GM18526 (cell line): ENCODE results near the gene MYH15.

Experiments used
- POLR2A ChIP-seq: IDR thresholded peaks from 3 replicates; pipeline ENCODE4 v1.6.1; 2011; ENCODE audit not compliant: insufficient read length; ENCODE audit errors: extremely low read depth

Gene MYH15

GRCh38 chr3:108491456-108491855 lies 18.9 kb downstream of the MYH15 start:
- TF ChIP-seq POLR2A: no peak

- no peak for TF ChIP-seq POLR2A
Measured at GRCh38 chr3:108489776-108490175, 20.6 kb downstream of the MYH15 start.

GRCh38 chr3:108488631-108489030 lies 21.8 kb downstream of the MYH15 start:
- no peak for TF ChIP-seq POLR2A

GRCh38 chr3:108487439-108487838 lies 23.0 kb downstream of the MYH15 start:
- TF ChIP-seq POLR2A: no peak

GRCh38 chr3:108486941-108487340 lies 23.5 kb downstream of the MYH15 start:
- no peak for TF ChIP-seq POLR2A

GRCh38 chr3:108486338-108486737 lies 24.1 kb downstream of the MYH15 start:
- no peak for TF ChIP-seq POLR2A

GRCh38 chr3:108485146-108485545 lies 25.2 kb downstream of the MYH15 start:
- no peak for TF ChIP-seq POLR2A

GRCh38 chr3:108479224-108479623 lies 31.2 kb downstream of the MYH15 start:
- no peak for TF ChIP-seq POLR2A

GRCh38 chr3:108477511-108478147 lies 32.8 kb downstream of the MYH15 start:
- no peak for TF ChIP-seq POLR2A

- no peak for TF ChIP-seq POLR2A
Measured at GRCh38 chr3:108475220-108475782, 35.1 kb downstream of the MYH15 start.

- TF ChIP-seq POLR2A: no peak
Measured at GRCh38 chr3:108474581-108474980, 35.8 kb downstream of the MYH15 start.

GRCh38 chr3:108473711-108474110 lies 36.7 kb downstream of the MYH15 start:
- no peak for TF ChIP-seq POLR2A

GRCh38 chr3:108472001-108472591 lies 38.3 kb downstream of the MYH15 start:
- TF ChIP-seq POLR2A: no peak

GRCh38 chr3:108471426-108471825 lies 39.0 kb downstream of the MYH15 start:
- TF ChIP-seq POLR2A: no peak

- TF ChIP-seq POLR2A: no peak
Measured at GRCh38 chr3:108469126-108469525, 41.3 kb downstream of the MYH15 start.

- TF ChIP-seq POLR2A: no peak
Measured at GRCh38 chr3:108468577-108468976, 41.8 kb downstream of the MYH15 start.

- no peak for TF ChIP-seq POLR2A
Measured at GRCh38 chr3:108462899-108463298, 47.5 kb downstream of the MYH15 start.

- no peak for TF ChIP-seq POLR2A
Measured at GRCh38 chr3:108461661-108462111, 48.7 kb downstream of the MYH15 start.
